Stimulated activated CD4-positive, alpha-beta T cell treated with anti-CD3 and anti-CD28 coated beads, Interleukin-2, amount 100 ng/mL, for 4 hours (primary cell): ENCODE results near the gene KRABD2.
A peak's percentile ranks its signal among the peaks of the same experiment; 100 is the strongest.
"Not testable (repeated sequence)": the region's sequence is repeated elsewhere in the genome, so short reads cannot be mapped to it uniquely, and the experiment has no call there.

ENCODE experiments used
- DNase-seq: peaks from one replicate; pipeline ENCODE4 v3.0.0-alpha.2; 2020; ENCODE audit warnings: low read depth

Gene KRABD2

GRCh38 chr17:8392674-8393469 lies 16.4 kb upstream of the KRABD2 start:
- DNase-seq, result no peak

GRCh38 chr17:8392274-8392673 lies 15.8 kb upstream of the KRABD2 start:
- no peak for DNase-seq

GRCh38 chr17:8391711-8392110 lies 15.2 kb upstream of the KRABD2 start:
- no peak for DNase-seq

- no peak for DNase-seq
Measured at GRCh38 chr17:8387914-8388651, 11.6 kb upstream of the KRABD2 start.

GRCh38 chr17:8386841-8387240 lies 10.3 kb upstream of the KRABD2 start:
- no peak for DNase-seq

- DNase-seq, result no peak
Measured at GRCh38 chr17:8384801-8385378, 8.4 kb upstream of the KRABD2 start.

GRCh38 chr17:8383143-8383822 lies 6.8 kb upstream of the KRABD2 start, which contains the start of gene RPL26:
Gene RPL26, minus strand, starts transcription at chr17:8383193. Its CDS starts 883 bp downstream, at chr17:8382310.
- peak; percentile 93 for DNase-seq

GRCh38 chr17:8382880-8383142 lies 6.3 kb upstream of the KRABD2 start:
- no peak for DNase-seq

GRCh38 chr17:8382052-8382879 lies 5.8 kb upstream of the KRABD2 start:
- no peak for DNase-seq

GRCh38 chr17:8380049-8380448 lies 3.5 kb upstream of the KRABD2 start:
- no peak for DNase-seq

GRCh38 chr17:8378117-8378516 lies 1.6 kb upstream of the KRABD2 start:
- DNase-seq, result not testable (repeated sequence)

- no peak for DNase-seq
Measured at GRCh38 chr17:8377422-8377821, 918 bp upstream of the KRABD2 start.

- DNase-seq, result no peak
Measured at GRCh38 chr17:8375738-8376259, 705 bp downstream of the KRABD2 start.

- DNase-seq, result not testable (repeated sequence)
Measured at GRCh38 chr17:8373856-8374255, 2.6 kb downstream of the KRABD2 start.

GRCh38 chr17:8372422-8372821 lies 4.1 kb downstream of the KRABD2 start:
- DNase-seq, result no peak

GRCh38 chr17:8371786-8372185 lies 4.7 kb downstream of the KRABD2 start:
- DNase-seq, result no peak

- DNase-seq, result no peak
Measured at GRCh38 chr17:8369944-8370343, 6.6 kb downstream of the KRABD2 start.

GRCh38 chr17:8368193-8368592 lies 8.3 kb downstream of the KRABD2 start:
- no peak for DNase-seq

GRCh38 chr17:8366231-8366630 lies 10.3 kb downstream of the KRABD2 start:
- DNase-seq, result no peak

GRCh38 chr17:8365143-8365542 lies 11.4 kb downstream of the KRABD2 start:
- no peak for DNase-seq

GRCh38 chr17:8362651-8363332 lies 13.7 kb downstream of the KRABD2 start:
- no peak for DNase-seq
